Glutamatergic neuron (in vitro differentiated cells): Measurements from ENCODE around the gene SELENOW. TPM values are rescaled to one million over a fixed set of nuclear protein-coding genes. Genes with fewer than 3 reads are reported as not detected.
"Not testable (repeated sequence)": the region's sequence is repeated elsewhere in the genome, so short reads cannot be mapped to it uniquely, and the experiment has no call there.

Experiments
- DNase-seq: peaks from one replicate; pipeline ENCODE4 v3.0.0; 2022
- H3K27ac Mint-ChIP-seq: one replicate; pipeline ENCODE4 v1.8.0; 2020; ENCODE audit warnings: mild to moderate bottlenecking, mixed read lengths, inconsistent platforms; ENCODE audit not compliant: unreplicated experiment
- H3K27me3 Mint-ChIP-seq: one replicate; pipeline ENCODE4 v1.8.0; 2020; ENCODE audit warnings: mild to moderate bottlenecking, moderate library complexity, mixed read lengths, inconsistent platforms; ENCODE audit not compliant: unreplicated experiment
- H3K36me3 Mint-ChIP-seq: one replicate; pipeline ENCODE4 v1.8.0; 2020; ENCODE audit warnings: mild to moderate bottlenecking, mixed read lengths, inconsistent platforms; ENCODE audit not compliant: unreplicated experiment
- H3K4me1 Mint-ChIP-seq: one replicate; pipeline ENCODE4 v1.8.0; 2020; ENCODE audit warnings: mild to moderate bottlenecking, low read depth, mixed read lengths, inconsistent platforms; ENCODE audit not compliant: unreplicated experiment
- H3K4me3 Mint-ChIP-seq: one replicate; pipeline ENCODE4 v1.8.0; 2020; ENCODE audit warnings: mild to moderate bottlenecking, mixed read lengths, inconsistent platforms; ENCODE audit not compliant: unreplicated experiment
- H3K9me3 Mint-ChIP-seq: one replicate; pipeline ENCODE4 v1.8.0; 2020; ENCODE audit warnings: mild to moderate bottlenecking, moderate library complexity, mixed read lengths, inconsistent platforms; ENCODE audit not compliant: unreplicated experiment
- total RNA-seq: library from RNA; stranded (reverse); fragmentation: NEBNext Ultra II Directional; extraction: Animal tissue kit (Norgen Biotek cat#: 25700); gene quantifications from one replicate; pipeline ENCODE4 v1.2.1, GENCODE V29; 2021; ENCODE audit not compliant: unreplicated experiment
- TF ChIP-seq, protein P1 (sequence below): fragments of 200-600 bp; sonication (generic); IDR thresholded peaks from one replicate; pipeline ENCODE4 v1.5.0; 2021; ENCODE audit not compliant: partially characterized antibody, unreplicated experiment

Gene SELENOW
- total RNA-seq, 1 donor from 2014 or later, result 291 TPM

GRCh38 chr19:47802521-47803043 is 24.1 kb downstream of the SELENOW start:
- DNase-seq, result no peak
- TF ChIP-seq, protein P1, sequence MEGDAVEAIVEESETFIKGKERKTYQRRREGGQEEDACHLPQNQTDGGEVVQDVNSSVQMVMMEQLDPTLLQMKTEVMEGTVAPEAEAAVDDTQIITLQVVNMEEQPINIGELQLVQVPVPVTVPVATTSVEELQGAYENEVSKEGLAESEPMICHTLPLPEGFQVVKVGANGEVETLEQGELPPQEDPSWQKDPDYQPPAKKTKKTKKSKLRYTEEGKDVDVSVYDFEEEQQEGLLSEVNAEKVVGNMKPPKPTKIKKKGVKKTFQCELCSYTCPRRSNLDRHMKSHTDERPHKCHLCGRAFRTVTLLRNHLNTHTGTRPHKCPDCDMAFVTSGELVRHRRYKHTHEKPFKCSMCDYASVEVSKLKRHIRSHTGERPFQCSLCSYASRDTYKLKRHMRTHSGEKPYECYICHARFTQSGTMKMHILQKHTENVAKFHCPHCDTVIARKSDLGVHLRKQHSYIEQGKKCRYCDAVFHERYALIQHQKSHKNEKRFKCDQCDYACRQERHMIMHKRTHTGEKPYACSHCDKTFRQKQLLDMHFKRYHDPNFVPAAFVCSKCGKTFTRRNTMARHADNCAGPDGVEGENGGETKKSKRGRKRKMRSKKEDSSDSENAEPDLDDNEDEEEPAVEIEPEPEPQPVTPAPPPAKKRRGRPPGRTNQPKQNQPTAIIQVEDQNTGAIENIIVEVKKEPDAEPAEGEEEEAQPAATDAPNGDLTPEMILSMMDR, result no peak

GRCh38 chr19:47803148-47803547 is 24.6 kb downstream of the SELENOW start:
- not testable (repeated sequence) for H3K27ac Mint-ChIP-seq, H3K4me3 Mint-ChIP-seq, H3K9me3 Mint-ChIP-seq, H3K27me3 Mint-ChIP-seq, H3K36me3 Mint-ChIP-seq, DNase-seq, H3K4me1 Mint-ChIP-seq

More at GRCh38 chr19:47802521-47803043, 24.1 kb downstream of the SELENOW start:
- peaks cover 3% of the 10 kb centered on the region for H3K27me3 Mint-ChIP-seq
- H3K4me3 Mint-ChIP-seq, result no peak overlapping the region
- peaks cover 5% of the 10 kb centered on the region for H3K36me3 Mint-ChIP-seq
- no peak overlapping the region for H3K27ac Mint-ChIP-seq
- peaks cover 5% of the 10 kb centered on the region for H3K9me3 Mint-ChIP-seq
- no peaks in the 10 kb centered on the region for H3K4me1 Mint-ChIP-seq

- DNase-seq, H3K4me1 Mint-ChIP-seq, H3K36me3 Mint-ChIP-seq, H3K4me3 Mint-ChIP-seq, H3K27ac Mint-ChIP-seq, H3K27me3 Mint-ChIP-seq, H3K9me3 Mint-ChIP-seq: not testable (repeated sequence)
Observed at GRCh38 chr19:47803671-47804070, 25.2 kb downstream of the SELENOW start.

- not testable (repeated sequence) for H3K4me3 Mint-ChIP-seq, H3K9me3 Mint-ChIP-seq, H3K27ac Mint-ChIP-seq, DNase-seq, H3K4me1 Mint-ChIP-seq, H3K27me3 Mint-ChIP-seq, H3K36me3 Mint-ChIP-seq
Observed at GRCh38 chr19:47804451-47804850, 25.9 kb downstream of the SELENOW start, which contains the start of gene TPRX1. TSS of gene TPRX1 (minus strand) at chr19:47804551. CDS start at chr19:47804539, 12 bp downstream.

- no peaks in the 10 kb centered on the region for H3K4me1 Mint-ChIP-seq
- no peak overlapping the region for H3K4me3 Mint-ChIP-seq
- no peak for DNase-seq
- TF ChIP-seq, protein P1, result no peak
- H3K36me3 Mint-ChIP-seq, result peaks cover 5% of the 10 kb centered on the region
- H3K27me3 Mint-ChIP-seq, result peaks cover 5% of the 10 kb centered on the region
- no peak overlapping the region for H3K27ac Mint-ChIP-seq
- peaks cover 5% of the 10 kb centered on the region for H3K9me3 Mint-ChIP-seq
Observed at GRCh38 chr19:47805313-47805712, 26.8 kb downstream of the SELENOW start.

GRCh38 chr19:47806435-47806834 is 27.9 kb downstream of the SELENOW start:
- TF ChIP-seq, protein P1, result no peak
- H3K4me1 Mint-ChIP-seq, result no peaks in the 10 kb centered on the region
- H3K27me3 Mint-ChIP-seq, result peaks cover 5% of the 10 kb centered on the region
- DNase-seq, result no peak
- no peak overlapping the region for H3K27ac Mint-ChIP-seq
- H3K9me3 Mint-ChIP-seq, result peaks cover under 1% of the 10 kb centered on the region
- H3K4me3 Mint-ChIP-seq, result no peak overlapping the region
- H3K36me3 Mint-ChIP-seq, result no peaks in the 10 kb centered on the region
